HG02610 (cell line): ENCODE data around the gene FIGNL2.

Experiments
- ATAC-seq: cut with Tn5 transposase; IDR thresholded peaks from one replicate; pipeline ENCODE4 v1.9.1; 2021; ENCODE audit warnings: mild to moderate bottlenecking, moderate library complexity; ENCODE audit not compliant: unreplicated experiment

The FIGNL2 gene

DNA sequence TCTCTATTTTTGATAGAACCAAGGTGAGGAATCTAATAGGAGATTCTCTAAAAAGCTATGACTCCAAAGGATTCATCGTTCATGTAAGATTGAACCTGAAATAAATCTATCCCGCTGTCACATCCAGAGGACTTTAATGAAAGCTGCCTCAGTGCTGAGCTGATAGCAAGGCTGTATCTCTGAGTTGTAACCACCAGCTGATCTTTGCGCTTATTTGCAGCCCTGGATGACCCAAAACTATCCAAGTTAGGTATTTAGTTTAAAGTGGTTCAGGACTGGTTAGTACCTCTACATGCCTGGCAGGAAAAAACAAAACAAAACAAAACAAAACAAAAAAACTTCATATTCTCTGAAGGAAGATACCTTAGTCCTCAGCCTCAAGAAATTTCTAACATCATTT lies 30.6 kb upstream of the FIGNL2 start:
- no peak for ATAC-seq

DNA sequence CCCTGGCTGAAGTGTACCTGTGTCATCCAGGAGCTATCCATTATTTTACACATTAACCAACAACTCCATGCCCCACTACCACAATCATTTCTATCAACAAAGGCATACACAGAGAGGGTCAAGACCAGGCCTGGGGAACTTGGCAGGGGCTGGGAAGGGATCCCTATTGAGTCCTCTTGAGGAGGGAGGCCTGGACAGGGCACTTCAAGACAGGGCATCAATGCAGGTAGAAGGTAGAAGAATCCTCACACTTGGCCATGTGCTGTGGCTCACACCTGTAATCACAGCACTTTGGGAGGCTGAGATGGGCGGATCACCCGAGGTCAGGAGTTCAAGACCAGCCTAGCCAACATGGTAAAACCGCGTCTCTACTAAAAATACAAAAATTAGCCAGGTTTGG lies 26.0 kb upstream of the FIGNL2 start:
- no peak for ATAC-seq

DNA sequence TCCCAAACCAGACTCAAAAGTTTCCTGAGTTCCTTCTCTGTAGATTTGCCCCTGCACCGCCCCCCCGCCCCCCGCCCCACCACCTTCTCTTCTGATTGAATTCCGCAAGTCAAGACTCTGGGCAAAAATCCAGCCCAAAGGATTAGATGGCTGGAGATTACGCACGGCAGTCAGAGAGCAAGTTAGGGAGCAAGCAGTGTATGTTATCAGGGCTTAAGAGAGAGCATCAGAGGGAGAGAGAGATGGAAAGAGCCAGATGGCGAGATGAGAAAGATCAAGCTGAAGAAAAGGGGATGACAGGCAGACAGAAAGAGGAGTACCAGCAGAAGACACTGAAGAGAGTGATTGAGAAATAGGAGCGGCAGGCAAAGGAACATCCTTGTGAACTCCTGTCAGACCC lies 25.5 kb upstream of the FIGNL2 start:
- no peak for ATAC-seq

DNA sequence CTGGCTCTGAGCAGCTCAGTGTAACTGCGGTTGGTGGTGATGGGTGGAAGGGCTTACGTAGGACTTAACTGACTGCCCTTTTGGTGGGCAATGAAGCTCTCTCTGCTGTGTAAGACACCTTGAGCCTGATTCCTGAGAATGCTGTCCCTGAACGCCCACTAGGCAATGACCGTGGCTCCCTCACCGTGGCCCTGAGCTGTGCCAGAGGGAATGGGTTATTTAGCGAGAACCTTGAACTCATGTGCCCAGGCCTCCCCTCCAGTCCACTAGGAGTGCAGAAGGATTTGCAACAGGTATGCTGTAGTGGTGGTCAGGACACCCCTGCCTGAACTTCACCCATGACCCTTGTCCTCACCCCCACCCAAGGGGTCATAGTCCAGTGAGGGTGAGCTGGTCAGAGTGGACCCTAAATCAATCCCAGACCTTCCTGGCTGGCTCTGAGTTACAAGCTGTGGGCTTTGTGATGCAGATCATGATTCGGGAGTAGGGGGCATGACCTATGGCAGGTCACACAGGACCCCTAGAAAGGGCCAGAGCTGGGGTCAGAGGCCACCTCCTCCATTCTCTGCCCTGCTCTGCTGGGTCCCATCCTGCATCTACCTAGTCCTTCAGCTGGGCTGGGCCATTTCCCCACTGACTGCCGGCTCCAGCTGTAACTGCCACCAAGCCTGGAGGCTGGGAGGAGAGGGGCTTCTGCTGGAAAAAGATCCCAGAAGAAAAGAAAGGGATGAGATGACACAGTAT lies 24.9 kb upstream of the FIGNL2 start:
- ATAC-seq = no peak

DNA sequence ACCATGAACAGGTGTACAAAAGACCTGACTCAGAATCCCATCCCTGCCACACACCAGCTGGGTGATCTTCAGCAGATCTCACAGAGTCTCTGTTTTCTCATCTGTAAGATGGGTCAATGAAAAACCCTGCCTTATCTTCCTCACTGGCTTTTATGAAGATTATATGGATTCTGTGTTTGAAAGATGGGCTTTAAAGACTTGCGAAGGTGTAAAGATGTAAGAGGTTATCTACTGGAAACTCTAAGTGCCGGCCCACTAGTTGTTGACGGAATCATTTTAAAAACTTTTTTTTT lies 24.1 kb upstream of the FIGNL2 start:
- ATAC-seq = no peak

DNA sequence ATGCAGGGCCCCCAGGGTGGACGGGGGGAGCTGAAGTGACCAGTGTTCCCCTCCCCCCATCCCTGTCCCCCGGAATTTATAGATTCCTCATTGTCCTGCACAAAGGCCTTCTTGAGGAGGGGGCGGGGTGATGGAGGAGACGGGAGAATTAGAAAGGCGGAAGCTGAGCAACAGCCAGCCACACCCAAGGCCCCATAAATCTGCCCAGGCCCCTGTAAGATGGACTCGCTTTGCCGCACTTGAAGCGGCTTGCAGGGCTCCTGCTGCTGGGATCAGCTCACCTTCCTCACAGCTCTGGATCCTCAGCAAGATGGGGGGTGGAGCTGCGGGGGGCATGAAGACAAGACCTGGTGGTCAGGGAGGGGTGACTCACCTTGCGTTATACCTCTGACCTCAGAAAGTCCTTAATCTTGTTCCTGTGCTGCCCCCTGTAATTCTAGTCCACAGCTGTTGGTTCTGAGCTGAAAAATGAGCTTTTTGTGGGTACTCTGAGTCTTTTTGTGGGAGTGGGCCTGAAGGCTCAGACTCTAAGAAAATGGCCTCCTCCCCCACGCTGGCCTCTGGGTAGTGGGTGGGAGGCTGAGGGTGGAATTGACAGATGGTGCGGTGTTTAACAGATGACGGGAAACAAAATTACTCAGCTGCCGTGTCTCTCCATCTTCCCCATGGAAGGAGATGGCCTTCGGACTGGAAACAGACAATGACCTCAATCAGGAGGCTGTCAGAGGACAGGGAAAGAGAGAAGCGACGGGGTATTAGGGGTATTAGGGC lies 23.6 kb upstream of the FIGNL2 start:
- ATAC-seq = no peak

DNA sequence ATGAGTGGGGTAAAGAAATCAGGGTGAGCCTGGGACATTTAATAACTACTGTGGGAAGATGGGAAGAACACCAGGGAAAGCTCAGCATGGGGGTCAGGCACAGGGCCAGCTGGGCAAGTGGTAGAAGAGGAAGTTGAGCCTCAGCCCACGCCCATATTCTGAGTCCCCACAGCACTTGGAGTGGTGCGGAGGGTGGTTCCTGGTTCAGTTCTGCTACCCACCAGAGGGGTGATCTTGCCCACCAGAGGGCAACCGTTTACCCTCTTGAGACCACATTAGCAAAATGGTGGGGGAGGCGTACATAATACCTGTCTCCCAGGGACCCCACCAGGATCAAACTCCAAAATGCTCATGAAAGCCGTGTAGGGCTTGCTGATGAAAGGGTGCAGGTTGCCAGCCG lies 22.6 kb upstream of the FIGNL2 start:
- ATAC-seq = no peak

DNA sequence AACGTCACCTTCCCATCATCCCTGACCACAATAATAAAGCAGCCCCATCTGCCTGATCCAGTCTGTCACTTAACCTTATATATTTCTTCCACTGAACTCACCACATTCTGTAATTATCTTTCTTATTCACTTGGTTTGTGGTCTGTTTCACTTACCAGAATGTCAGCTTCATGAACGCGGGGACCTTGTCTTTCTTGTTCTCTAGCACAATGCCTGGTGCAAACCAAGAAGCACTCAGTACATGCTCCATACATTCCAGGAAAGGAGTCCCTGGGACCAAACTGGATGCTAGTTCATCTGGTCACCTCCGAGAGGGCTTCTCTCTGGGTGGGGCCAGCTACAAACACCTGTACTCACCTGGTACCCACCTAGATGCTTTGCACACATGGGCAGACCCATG lies 22.0 kb upstream of the FIGNL2 start:
- no peak for ATAC-seq

DNA sequence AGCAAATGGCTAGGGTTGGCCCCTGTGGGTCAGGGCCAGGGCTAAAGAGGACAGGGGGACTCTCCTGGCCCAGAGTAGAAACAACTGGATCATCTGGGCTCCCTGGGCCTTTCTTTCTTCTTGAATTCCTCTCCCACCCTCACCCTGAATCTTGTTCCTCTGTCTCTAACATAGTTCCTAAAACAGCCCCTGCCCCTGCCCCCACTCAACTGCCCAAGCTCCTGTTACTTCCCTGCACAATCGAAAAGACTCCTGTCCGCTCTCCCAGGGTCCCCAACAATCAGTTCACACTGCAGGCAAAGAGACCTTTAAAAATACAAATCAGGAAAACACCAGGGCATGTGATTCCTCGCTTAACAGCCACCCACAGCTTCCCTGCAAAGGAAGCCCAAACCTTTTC lies 21.4 kb upstream of the FIGNL2 start:
- no peak for ATAC-seq

DNA sequence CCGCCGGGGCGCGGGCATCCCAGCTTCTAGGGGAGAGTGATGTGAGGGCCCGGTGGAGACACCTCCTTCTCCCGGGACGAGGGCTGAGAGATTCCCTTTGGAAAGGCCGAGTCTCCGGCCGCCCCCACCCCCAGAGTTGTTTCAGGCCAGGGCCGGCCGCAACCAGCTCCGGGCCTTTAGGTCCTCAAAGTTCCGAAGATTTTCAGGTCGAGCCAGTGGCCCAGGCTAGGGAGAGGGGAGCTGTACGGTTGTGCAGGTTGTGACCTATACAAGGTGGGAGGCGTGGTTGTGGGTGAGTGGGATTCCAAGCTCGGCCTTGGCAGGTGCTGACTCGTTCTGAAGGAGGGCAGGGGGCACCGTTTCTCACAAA lies 21.0 kb upstream of the FIGNL2 start:
- no peak for ATAC-seq

DNA sequence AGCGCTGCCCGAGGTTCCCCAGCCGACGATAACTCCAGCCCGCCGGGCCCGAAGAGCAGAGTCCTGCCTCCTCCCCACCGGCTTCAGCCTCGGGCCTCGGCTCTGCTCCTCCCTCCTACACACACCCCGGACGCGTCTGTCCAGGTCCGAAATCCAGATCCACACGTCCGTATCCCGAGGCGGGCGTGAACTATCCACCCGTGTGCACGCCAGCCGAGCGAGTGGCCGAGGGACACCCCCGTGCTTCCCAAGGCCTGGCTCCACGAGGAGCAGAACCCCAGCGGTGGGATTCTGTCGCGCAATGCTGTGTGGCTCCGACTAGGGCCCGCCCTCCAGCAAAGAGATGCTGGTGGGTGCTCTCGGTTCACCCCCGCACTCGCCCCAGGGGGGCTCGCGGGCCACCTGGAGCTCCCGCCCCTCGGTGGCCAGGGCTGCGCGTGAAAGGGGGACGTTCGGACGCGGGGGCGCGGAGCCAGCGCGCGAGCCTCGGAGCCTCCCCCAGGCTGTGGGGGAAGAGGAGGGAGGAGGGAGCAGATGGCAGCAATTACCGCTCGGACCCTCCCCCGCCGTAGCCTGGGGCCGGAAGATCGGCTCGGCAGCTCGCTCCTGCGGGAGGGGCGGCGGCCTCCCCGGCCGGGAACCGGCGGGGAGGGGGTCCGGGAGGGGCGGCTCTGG lies 20.4 kb upstream of the FIGNL2 start:
- no peak for ATAC-seq

DNA sequence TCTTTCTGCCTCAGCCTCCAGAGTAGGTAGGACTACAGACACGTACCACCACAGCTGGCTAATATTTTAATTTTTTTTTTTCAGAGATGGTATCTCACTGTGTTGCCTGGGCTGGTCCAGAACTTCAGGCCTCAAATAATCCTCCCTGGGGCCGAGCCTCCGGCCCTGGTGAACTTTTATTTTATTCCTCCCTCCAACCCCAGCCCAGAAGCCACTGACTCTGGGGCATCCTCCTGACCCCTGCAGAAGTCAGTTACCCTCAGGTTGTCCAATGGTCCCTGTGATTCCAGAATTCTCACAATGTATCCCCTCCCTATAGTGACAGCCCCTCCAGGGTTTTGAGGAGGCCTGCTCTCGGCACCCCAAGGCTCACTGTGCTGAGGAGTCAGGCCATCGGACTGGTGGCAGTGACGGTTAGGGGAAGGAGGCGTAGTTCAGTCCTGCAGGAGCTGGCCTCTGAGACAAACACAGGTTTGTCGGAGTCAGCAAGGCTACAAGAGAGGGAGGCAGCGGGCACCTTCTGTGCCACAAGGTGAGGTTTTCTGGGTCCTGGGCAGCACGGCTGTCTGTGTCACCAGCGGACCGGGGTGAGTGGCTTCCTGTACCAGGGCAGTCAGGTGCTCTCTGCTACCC lies 19.4 kb upstream of the FIGNL2 start:
- no peak for ATAC-seq

DNA sequence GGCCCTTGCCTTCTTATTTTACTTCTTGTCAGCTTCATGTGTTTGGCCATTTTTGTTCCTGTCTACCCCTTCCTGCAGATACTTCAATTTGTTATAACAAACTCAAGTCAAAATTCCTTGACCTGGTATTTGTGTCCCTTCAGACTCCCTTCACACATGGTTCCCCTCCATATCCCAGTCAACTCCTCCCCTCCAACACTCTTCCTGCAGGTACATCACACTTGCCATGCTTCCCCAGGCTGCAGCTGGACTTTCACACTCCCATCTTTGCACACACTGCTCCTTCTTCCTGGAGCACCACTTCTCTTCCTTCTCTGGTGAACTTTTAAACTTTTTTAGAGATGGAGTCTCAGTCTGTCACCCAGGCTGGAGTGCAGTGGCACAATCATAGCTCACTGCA lies 18.9 kb upstream of the FIGNL2 start:
- ATAC-seq = no peak

DNA sequence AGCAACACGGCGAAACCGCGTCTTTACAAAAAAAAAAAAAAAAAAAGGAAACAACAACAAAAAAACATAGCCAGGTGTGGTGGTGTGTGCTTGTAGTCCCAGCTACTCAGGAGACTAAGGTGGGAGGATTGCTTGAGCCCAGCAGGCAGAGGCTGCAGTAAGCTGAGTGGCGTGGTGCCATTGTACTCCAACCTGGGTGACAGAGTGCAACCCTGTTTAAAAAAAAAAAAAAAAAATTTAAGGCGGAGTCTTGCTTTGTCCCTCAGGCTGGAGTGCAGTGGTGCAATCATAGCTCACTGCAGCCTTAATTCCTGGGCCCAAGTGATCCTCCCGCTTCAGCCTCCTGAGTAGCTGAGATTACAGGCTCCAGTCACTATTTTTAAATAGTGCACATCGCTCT lies 18.2 kb upstream of the FIGNL2 start:
- ATAC-seq = no peak

DNA sequence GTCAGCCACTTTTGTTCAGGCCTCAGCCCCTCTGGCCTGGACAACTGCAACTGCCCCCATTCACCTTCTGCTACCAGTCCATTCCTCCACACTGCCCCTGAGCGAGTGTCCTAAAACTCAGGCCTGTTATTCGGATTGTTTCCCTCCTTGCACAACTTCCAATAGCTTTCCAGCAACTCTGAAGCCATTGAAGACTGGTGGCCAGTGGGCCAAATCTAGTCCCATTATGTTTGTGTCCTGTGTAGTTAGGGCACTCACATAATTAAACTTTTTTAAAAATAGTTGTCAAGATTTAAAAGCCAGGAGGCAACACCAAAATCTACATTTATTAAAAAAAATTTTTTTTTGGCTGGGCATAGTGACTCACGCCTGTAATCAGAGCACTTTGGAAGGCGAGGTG lies 17.8 kb upstream of the FIGNL2 start:
- no peak for ATAC-seq

DNA sequence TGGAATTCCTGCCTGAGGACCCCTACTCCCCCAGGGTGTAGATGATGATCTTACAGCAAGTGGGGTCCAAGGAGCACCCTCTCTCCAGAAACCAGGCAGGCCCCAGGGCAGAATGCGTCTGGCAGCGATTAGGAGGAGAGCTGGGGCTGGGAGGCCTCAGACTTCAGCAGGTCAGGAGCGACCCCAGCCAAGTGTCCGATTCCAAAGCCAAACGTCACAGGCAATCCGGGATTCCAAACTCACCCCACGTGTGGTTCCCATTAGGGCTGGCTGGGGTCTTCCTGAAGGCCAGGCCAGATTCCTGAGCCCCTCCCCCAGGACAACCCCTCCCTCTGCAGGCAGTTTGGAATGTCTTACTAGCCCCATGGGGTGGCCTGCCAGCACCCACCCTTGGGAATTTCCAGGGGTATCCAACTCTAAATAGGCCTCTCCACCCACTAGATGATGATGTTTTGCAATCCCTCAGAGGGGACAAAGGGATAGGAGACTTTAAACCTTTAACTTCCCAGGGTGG lies 17.3 kb upstream of the FIGNL2 start:
- no peak for ATAC-seq

DNA sequence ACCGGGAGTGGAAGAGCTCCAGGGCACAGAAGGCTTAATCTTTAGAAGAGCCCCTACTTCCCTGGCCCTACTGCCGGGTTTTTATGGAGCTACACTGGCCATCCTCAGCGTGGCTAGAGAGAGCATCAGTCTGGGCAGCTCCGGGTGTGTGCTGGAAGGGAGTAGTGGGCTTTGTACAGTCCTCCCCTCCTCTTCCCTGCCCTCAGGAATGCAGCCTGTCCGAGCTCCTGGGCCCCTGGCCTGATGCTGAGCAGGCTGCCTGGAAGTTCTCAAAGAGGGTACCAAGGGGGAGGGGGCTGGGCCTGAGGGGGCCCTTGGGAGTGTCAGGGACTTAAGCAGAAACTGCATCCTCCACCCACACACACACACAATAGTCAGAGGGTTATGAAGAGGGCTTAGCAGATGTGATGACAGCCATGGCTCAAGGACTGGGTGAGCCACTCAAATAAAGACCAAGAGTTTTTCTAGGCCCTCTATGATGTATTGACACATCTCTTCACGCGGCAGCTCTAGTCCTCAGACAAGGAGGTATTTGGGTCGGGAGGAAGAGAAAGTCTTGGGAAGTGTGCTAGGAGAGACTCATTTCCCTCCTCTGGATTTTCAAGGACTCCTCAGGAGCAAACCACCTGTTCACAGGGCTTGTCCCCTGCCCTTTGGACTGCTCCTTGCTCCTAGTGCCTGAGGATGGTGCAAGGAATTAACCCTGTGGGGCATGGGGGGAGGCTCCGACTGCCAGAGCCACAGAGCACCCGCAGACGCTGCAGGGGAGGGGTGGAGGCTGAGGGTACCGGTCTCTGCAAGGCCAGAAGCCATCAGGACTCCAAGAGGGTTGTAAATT lies 16.5 kb upstream of the FIGNL2 start:
- no peak for ATAC-seq

DNA sequence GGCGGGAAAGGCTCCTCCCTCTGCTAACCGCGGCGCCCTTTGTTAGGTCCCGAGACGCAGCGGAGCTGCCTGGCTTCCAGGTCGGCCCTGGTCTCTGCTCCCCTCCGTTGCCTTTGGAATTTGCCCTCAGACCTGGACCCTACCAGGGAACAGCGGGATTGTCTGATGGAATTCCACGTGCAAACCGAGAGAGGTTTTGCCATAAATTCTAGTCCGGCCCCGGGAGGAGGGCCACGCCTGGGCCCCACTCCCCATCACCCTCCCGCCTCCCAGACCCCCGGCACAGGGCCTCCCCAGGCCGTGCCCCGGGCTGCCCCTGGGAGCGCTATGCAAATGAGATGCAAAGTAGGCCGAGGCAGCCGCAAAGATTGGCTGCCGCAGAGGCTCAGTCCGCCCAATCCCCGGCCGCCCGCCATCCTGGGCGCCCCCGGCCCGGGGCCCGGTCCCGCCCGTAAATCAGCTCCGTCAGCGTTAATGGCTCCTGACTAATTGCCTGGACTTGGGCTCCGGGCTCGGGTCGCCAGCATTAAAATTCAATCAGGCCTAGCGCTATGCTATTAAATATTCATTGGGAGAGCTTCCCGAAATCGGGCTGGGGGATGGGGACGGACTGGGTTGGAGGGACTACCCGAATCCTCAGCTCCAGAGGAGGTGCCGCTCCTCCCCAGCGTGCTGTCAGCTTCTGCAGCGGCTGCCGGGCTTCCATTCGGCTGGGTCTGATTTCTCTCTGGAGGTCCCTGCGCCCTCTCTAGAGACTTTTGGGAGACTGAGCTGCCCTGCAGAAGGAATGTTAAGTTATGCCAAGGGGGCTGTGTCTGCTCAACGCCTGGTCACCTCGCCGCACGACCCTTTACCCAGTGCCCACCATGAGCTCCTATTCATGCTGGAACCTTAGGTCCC lies 15.7 kb upstream of the FIGNL2 start:
- no peak for ATAC-seq

DNA sequence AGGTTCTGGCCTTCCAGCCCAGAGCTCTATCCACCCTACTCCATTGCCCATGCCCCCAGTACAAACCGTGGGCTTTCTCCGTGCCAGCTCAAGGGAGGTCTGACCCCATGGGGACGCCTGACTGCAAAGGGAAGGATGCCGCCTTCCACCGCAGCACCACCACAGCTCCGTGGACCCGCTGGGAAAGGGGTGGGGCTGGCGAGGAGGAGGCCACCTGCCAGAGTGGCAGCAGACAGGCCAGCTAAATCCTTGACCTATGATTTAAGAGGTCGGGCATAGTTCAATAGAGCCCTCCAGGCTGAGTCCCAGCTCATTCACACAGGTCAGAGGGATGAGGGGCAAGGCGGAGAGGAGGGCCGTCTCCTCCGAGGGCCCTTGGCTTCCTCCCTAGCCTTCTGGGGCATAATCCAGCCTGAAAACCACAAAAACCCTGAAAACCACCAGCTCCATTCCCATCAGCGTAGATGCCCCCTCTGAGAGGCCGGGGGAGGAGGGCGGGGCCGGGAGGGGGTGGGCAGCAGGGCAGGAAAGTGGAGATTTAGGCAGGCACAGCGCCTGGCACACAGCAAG lies 14.9 kb upstream of the FIGNL2 start:
- ATAC-seq = no peak
